Activated T-cell treated with anti-CD3 and anti-CD28 coated beads, Interleukin-2, amount 50 U/mL, for 48 hours (primary cell): Measurements from ENCODE around the gene NGDN.
"Not testable (repeated sequence)": the region's sequence is repeated elsewhere in the genome, so short reads cannot be mapped to it uniquely, and the experiment has no call there.

ENCODE experiments used
- DNase-seq, 2 experiments: peaks; one replicate each; pipeline ENCODE4 v3.0.0-alpha.2; 2020

Gene NGDN

DNA sequence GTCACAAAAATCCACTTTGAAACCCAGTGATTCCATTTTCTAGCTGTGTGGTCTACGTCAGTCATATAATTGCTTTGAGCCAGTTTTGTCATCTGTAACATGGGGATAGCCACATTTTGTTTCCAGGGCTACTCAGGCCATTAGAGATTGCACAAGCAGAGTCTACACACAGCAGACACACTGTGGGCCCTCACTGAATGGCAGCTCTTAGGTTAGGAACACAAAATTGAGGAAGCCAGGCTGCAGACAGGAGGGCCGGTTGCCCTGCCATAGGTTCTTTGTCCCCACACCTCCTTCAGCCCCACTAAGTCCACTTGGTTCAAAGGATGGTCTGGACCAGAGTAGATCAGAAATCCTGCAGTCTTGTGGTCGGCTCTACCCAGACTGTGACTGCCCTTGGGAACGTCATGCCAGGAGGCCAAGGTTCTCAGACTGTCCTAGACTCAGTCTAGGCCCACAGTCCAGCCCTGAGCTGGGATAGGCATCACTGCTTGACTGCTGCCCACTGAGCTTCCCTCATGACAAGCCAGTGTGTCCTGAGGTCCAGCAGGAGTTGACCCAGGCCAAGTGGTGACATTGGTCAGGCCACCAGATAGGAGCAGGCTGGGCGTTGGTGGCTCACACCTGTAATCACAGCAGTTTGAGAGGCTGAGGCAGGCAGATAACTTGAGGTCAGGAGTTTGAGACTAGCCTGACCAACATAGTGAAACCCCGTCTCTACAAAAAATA, 30.2 kb upstream of the NGDN start:
- peak in 1 of 2 experiments; percentile 3 for DNase-seq

DNA sequence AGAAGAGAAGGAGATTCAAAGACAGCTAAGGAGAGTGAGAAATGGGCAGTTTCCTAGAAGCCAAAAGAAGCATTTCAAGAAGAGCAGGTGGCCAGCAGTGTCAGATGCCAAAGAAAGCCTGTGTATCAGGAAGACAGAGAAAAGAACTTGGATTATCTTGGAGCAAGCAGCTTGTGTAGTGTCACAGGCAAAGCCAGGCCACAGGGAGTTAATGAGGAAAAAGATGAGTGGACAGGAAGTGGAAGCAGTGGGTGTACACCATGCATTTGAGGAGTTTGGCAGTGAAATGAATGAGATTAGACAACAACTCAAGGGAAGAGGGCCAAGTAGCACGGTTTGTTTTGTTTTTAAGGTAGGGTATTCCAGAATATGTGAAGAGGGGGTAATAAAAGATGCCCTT, 28.4 kb upstream of the NGDN start:
- DNase-seq: no peak

DNA sequence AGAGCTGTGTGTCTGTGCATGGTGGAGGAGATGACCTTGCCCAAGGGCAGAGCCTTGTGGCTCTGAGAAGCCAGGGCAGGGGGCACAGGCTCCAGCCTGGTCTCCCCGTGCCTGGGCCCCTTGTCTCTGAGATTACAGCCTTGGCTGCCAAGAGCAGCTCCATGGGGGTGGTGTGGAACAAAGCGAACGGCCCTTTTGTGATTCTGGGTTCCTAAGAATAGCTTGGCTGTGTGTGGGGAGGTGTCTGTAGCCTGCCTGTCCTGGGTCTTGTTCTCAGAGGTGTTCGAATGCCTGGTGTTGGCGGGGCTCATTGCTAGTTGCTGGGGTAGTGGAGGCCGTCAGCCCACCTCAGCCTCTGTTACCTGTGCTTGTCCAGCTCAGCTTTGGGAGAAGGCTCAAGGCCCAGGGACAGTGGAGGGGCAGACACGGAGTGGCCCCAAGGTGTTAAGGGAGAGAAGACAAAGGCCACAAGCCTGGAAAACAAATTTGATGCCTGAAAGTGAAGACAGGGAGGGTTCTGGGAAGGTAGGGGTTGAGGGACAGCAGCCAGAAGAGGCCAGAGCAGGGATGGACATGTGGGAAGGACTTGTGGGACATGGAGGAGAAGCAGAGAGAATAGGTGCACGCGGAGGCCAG, 26.7 kb upstream of the NGDN start:
- no peak for DNase-seq

DNA sequence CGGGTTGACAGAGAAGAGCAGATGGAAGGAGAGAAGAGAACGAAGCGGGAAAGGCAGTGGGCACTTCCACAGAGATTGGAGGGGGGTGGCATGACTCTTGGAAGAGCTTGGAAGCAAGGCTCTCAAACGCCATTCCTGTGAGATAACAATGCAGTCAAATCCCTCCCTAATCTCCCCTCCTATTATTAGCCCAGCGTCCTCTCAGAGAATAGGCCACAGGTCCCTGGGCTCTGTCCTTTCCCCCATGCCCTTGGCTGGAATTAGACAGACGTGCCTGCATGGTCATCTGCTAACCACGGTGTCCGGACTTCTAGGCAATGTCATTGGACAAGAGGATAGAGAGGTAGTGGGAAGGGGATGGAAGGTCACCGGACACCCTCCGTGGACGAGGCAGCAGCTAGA, 26.1 kb upstream of the NGDN start:
- DNase-seq: no peak

DNA sequence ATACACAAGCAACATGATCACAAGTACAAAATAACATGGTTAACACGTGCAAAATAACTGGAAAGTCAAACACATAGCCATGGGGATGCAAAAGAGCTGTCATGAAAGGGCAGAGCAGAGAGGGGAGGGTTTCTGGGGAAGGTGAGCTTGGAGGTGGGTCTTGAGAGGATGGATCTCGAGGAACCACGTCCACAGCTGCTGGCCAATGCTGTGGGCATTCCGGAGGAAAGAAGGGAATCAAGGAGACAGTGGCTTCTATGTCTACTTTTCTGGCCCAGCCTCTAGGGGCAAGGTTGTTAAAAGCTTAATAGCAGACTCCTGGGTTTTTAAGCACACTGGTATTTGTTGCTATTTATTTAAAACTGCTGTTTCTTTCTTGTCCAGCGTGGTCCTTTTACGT, 25.6 kb upstream of the NGDN start:
- DNase-seq: no peak

DNA sequence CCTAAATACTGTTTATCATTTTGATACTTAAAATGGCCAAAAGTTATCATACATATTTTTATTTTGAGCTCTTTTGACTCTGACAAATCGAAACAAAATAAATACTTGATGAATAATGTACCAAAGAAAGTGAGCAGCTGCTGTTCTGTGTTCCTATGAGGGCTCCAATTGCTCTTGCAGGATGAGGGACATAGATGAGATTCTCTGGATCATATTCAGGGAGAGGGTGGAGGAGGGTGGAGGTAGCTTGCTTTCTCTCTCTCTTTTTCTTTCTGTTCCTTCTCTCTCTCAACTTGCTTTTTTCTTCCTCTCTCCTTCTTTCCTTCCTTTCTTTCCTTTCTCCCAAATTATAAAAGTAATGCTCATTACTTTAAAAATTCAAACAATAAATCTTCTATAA, 25.2 kb upstream of the NGDN start:
- no peak for DNase-seq

DNA sequence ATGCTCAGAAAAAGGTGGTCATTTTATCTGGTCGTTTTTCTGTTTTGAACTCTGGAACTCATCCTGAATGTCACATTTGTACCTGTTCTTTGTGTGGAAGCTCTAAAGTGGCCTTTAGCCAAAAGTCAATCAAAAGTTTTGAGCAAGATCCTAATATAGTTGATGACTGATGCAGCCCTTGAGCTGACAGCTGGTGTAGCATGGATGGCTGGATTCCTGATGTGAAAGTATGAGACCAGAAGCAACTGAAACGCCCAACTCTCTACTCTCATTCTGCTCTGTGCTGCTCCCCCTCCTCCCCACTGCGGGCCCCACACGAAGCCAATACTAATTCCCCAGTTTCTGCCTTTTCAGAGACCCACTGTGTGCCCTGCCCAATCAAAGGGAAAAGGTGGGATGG, 23.7 kb upstream of the NGDN start:
- DNase-seq: no peak

DNA sequence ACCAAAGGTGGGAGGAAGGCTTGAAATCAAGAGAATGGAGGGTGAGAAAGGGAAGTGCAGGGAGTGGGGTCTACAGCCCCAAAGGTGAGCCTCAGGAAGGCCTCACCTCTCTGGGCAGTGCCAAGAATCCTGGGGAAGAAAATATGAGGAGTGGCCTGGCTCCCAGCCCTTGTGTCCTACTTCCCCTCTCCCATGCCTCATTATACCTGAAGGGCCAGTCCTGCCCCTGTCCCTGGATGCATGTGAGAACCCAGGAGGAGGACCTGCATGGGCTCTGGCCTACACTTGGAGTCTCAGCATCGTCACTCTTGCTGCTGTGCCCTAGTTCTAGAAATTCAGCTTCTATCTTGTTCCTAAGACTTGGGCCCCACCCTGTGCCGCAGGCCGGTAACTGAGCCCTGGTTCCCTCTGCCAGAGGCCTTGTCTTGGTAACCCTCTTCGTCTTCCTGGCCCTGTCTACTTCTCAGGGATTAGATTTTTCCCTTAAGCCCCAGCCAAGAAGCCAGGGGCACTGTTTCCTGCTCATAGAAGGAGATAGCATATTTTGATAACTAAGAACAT, 23.1 kb upstream of the NGDN start:
- peak in 1 of 2 experiments; percentile 12 for DNase-seq

DNA sequence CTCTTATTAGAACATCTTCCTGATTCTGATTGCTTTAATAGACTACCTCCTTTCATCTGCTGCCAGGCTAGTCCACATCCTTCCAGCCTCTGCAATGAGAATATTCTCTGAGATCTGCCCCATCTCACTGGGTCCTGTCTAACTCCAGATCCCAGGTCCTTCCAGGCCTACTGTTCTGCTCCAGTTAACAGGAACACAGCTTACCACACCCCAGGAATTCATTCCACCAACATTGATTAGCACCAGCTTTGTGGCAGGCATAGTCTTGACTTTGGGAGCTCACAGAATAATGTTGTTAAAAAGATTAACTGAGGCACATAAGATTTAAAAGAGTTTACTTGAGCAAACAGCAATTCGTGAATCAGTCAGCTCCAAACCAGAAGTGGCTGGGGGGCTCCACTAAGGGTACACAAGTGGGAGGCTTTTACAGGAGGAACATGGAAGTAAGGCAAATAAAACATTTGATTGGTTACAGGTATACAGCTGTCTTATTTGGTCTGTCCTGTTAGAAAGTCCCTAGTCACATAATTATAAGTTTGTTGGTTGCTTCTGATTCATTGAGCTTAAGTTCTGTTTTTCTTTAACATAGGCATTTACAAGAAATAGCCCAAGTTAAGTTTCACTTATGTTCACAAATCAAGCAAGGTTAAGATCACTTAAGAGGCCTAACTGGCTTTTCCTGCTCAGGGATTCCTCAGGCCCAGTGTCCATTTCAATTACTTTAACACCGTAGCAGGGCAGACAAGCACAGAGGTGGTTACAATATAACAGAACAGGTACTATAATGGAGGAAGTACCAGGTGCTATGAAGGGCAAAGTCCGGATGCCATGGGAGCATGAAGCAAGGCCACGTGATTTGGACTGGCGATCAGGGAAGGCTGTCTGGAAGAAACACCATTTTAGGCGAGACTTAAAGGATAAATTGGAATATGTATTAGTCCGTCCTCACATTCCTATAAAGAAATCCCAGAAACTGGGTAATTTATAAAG, 21.8 kb upstream of the NGDN start:
- peak in 1 of 2 experiments; percentile 15 for DNase-seq

DNA sequence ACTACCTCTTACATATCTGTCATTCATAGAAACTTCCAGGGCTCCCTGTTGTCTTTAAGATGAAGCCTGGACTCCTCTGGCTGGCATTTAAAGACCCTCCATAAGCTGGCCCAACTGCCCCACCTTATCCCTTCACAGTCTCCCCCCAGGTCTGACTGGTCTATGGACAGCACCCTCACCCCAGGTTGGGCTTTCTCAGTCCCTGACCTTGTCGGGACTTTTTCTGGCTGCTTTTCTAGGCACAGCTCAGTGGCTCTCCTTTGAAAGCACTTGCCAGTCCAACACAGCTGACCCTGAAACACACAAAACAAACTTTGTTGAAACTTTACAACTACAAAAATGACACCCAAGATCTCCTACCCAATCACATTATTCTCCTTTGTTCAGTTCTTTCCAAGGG, 20.2 kb upstream of the NGDN start:
- DNase-seq: no peak

DNA sequence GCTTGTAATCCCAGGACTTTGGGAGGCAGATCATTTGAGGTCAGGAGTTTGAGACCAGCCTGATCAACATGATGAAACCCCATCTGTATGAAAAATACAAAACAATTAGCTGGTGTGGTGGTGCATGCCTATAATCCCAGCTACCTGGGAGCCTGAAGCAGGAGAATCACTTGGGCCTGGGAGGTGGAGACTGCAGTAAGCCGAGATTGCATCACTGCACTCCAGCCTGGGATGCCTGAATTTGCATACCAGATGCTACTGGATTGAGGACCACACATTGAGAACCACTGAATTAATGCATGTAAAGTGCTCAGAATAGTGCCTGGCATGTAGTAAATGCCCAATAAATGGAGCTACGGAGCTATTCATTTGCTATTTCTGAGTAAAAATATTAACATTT, 19.1 kb upstream of the NGDN start:
- DNase-seq: no peak

DNA sequence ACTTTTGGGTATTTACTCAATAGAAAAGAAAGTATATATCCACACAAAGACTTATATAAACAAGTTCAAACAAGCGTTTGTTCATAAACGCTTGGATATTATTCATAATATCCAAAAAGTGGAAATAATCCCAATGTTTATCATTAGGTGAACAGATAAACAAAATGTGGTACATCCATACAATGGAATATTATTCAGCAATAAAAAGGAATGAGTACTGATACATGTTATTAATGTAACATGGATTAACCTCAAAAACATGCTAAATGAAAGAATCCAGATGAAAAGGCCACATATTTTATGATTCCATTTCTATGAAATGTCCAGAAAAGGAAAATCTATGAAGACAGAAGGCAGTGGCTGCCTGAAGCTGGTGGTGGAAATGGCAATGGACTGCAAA, 17.3 kb upstream of the NGDN start:
- DNase-seq: no peak

DNA sequence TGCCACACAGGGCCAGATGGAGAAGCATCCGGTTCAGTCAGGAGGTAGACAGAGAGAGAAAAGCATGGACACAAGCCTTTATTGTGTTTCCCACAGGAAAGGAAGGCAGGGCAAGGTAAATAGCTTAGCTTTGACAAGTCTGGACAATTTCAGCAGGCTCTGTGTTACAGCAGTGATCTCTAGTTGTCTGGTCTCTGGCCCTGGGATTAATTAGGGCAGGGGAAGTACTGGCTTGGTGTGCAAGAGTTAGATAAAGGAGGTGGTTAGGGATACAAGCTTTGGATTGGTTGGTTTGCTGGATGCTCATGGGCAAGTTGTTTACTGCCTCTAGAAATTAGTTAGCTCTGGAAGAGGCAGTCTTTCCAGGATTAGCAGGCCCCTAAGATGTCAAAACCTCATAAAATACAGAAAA, 15.1 kb upstream of the NGDN start:
- no peak for DNase-seq

DNA sequence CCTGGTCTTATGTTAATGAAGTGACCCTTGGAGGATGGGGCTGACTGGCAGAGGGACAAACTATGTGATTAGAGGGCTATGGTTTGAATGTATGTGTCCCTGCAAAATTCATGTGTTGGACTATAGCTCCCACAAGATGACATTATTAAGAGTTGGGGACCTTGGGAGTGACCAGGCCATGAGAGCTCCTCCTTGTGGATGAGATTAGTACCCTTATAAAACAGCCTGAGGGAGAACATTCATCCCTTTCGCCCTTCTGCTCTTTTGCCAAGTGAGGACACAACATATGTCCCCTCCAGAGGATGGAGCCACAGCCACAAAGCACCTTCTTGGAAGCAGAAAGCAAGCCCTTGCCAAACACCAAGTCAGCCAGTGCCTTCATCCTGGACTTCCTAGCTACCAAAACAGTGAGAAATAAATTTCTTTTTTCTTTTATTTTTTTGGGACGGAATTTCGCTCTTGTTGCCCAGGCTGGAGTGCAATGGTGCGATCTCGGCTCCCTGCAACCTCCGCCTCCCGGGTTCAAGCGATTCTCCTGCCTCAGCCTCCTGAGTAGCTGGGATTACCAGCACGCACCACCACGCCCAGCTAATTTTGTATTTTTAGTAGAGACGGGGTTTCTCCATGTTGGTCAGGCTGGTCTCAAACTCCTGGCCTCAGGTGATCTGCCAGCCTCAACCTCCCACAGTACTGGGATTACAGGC, 12.5 kb upstream of the NGDN start:
- DNase-seq: not testable (repeated sequence)

DNA sequence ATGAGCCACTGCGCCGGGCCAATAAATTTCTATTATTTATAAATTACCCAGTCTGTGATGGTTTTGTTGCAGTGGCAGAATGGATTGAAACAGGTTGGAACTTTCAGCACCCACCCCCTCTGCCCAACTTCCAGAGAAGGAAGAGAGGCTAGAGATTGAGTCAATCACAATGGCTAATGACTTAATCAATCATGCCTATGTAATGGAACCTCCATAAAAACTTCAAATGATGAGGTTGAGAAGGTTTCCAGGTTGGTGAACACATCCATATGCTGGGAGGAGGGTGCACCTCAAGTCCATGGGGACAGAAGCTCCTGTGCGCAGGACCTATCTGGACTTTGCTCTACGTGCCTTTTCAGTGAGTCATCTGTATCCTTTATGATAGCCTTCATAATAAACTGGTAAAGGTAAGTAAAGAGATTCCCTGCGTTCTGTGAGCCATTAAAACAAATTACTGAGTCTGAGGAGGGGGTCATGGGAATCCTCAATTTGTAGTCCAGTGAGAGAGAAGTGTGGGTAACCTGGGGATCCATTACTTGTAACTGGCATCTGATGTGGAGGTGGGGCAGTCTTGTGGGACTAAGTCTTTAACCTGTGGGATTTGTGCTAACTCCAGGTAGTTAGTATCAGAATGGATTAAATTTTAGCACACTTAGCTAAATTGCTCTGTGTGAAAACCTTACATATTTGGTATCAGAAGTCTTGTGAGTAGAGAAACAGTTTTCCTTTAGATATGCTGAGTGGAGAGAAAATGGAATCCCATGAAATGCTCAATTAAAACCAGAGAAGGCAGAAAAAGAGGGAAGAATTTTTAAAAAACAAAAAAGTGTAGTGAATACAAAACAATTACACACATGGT, 11.7 kb upstream of the NGDN start:
- DNase-seq: no peak

DNA sequence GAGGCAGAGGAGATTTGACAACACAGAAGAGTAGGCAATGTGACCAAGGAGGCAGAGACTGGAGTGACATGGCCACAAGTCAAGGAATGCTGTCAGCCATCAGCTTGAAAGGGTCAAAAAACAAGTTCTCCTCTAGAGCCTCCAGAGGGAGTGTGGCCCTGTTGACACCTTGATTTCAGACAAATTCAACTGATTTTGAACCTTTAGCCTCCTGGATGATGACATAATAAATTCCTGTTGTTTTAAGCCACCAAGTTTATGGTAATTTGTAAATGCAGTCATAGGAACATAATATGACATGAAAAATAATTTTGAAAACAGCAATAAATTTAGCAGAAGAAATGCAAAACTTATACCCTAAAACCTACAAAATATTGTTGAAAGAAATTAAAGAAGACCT, 8.5 kb upstream of the NGDN start:
- no peak for DNase-seq

DNA sequence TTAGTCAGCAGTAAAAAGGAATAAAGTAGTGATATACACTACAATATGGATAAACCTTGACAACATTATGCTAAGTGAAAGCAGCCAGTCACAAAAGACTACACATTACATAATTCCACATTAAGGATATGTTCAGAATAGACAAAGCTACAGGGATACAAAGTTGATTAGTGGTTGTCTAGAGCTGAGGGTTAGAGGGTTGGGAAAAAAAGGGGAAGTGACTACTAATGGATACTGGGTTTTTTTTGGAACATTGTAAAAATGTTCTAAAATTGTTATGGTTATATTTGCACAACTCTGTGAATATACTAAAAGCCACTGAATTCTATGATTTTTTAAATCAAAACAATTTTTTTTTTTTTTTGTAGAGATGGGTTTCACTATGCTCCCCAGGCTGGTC, 4.8 kb upstream of the NGDN start:
- no peak for DNase-seq

DNA sequence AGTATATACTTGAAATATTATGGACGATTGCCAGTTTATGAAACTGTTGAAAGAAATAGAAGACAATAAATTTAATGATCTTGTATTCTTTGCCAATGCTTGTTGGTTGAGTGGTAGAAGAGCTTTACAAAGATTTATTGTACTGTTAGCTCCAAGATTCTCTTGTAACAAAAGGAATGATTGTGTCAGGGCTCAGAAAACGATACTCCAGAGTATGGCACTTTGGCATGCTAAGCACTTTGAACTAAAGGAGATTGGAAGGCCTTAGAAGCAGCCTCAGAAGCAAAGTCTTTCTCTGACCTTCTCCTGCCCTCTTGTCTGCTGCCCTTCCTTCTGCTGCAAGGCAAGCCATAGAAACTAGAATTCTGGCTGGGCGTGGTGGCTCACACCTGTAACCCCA, 4.2 kb upstream of the NGDN start:
- no peak for DNase-seq

DNA sequence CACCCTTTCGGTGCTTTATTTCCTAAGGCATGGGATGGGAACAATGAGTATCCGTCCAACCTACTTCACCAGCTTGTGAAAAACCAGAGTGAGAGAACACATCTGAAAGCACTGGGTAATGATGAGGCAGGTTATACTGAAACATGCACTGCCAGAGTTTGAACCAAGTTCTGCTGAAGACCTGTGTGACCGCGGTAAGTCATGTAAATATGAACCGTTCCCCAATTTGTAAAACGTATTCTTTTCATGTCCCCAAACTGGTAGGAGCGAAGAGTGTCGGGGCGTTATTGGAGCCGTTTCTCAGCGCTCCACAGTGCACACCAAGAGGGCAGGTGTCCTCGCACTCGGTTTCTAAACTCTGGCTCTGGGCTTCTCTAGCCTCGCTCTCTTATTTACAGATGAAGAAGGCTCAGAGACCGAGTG, 788 bp upstream of the NGDN start:
- no peak for DNase-seq

DNA sequence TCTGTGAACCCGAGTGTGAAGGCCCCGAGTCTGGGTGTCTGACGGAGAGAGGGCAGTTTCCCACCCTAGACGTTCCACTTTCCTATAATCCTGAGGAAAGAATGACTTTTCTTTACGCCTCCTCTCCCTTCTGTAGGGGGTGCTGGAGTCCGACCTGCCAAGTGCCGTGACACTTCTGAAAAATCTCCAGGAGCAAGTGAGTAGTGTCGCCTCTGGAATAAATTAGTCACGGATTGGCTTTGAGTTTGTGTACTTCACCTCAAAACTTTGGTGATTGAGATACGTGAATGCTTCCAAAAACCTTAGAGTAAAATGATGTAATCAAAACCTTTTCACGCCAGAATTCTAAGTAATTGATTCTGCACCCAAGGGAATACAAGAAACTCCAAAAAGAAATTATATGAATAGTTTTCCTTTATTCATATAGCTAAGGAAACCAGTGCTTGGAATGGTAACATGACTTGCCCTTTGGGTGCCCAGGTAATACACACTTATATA, 452 bp downstream of the NGDN start:
- no peak for DNase-seq

DNA sequence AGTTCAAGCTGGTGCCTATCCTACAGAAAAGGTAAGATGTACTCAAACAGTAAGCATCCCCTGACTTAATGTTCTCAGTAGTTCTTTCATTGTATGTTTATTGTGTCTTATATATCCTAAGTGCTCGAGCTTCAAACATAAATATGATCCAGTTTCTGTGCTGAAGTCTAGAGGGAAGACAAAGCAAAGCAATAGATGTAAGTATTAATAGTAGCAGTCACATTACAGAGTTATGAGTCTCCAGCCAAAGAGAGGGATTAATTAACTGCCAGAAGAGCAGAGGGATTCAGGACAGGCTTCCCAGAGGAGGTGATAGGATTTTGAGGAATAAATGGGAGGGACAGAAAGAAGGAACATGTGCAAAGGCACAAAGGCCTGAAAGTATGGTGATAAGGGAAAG, 1.4 kb downstream of the NGDN start:
- no peak for DNase-seq
